Adrenal gland (tissue), 12 donors: ENCODE data around the gene SLC12A4. TPM values are rescaled to one million over a fixed set of nuclear protein-coding genes. Genes with fewer than 3 reads are reported as not detected.

ENCODE experiments used
- DNase-seq, 7 donors: peaks; one replicate each; pipeline ENCODE4 v3.0.0-alpha.2; 2019 to 2020
- H3K27ac ChIP-seq, 5 donors: fragments of 200-600 bp; sonication (generic) in 4 of 5; 1 replicate in 3 of 5; 2 replicates in 2 of 5; pipeline versions ENCODE4 v1.5.1 to v1.8.0; 2016 to 2020; ENCODE audit warnings: mild to moderate bottlenecking in 1 of 5
- H3K27me3 ChIP-seq: fragments of 200-600 bp; 2 replicates; pipeline ENCODE4 v1.8.0; 2021
- H3K36me3 ChIP-seq, 2 donors: fragments of 200-600 bp; replicated peaks in 1 of 2; 1 replicate in 1 of 2; 2 replicates in 1 of 2; pipeline versions ENCODE4 v1.5.1 to v1.8.0; 2018 to 2022
- H3K4me1 ChIP-seq, 2 donors: fragments of 200-600 bp; replicated peaks in 1 of 2; 1 replicate in 1 of 2; 2 replicates in 1 of 2; pipeline versions ENCODE4 v1.5.1 to v1.8.0; 2018 to 2021
- H3K4me3 ChIP-seq, 4 donors: fragments of 200-600 bp; sonication (generic) in 3 of 4; one replicate each; pipeline ENCODE4 v1.5.1; 2016 to 2018
- H3K9me3 ChIP-seq, 3 donors: fragments of 200-600 bp; sonication (generic) in 1 of 3; replicated peaks in 1 of 3; 1 replicate in 2 of 3; 2 replicates in 1 of 3; pipeline versions ENCODE4 v1.5.1 to v1.8.0; 2016 to 2021
- CTCF ChIP-seq, 6 experiments: fragments of 450-650 bp in 4 of 6; fragments of 200-600 bp in 2 of 6; sonication (generic) in 1 of 6; IDR thresholded peaks; 1 replicate in 5 of 6; 2 replicates in 1 of 6; pipeline versions ENCODE4 v1.5.1 to v1.8.0; 2016 to 2021; ENCODE audit warnings: antibody characterized with exemption in 6 of 6, mild to moderate bottlenecking in 2 of 6, moderate library complexity in 1 of 6
- POLR2A ChIP-seq, 2 donors: fragments of 450-650 bp; IDR thresholded peaks; one replicate each; pipeline ENCODE4 v1.6.1; 2017; ENCODE audit warnings: antibody characterized with exemption in 2 of 2, mild to moderate bottlenecking in 2 of 2, moderate library complexity in 1 of 2
- WGBS, 4 donors: extraction: QIAGEN DNeasy Blood & Tissue Kit in 2 of 4; methylation state at CpG; one replicate each; pipeline versions ENCODE4 v1.1.5 to v1.1.7; 2013 to 2017; 5-methylcytosine and 5-hydroxymethylcytosine counted together
- intact Hi-C, 2 donors: fragments of 100-400 bp; cut with DNase I; formaldehyde crosslinking; loops; one replicate each; pipeline versions ENCODE4 v1.14.1 to v1.15.0; 2022 to 2023
- polyA plus RNA-seq, 3 donors: library from polyadenylated mRNA; stranded (reverse); fragments of 200-250 nt in 2 of 3; fragments of 350-450 nt in 1 of 3; fragmentation: Illumina TruSeq in 1 of 3; extraction: RNeasy Lipid Tissue Mini Kit (QIAGEN cat#74804) in 1 of 3; gene quantifications; one replicate each; pipeline ENCODE4 v1.2.3, GENCODE V29; 2013 to 2014
- total RNA-seq, 9 donors: library from RNA; depleted of rRNA in 4 of 9; stranded (reverse); fragments of >200 nt in 4 of 9; fragments of 120-200 nt in 1 of 9; fragmentation: NEBNext Ultra II Directional in 1 of 9; extraction: Animal tissue kit (Norgen Biotek cat#: 25700) in 1 of 9; gene quantifications; one replicate each; pipeline versions ENCODE4 v1.1.0 to v1.2.4, GENCODE V29; 2013 to 2023
- donor health status: healthy with polysubstance abuse.
- donor health status: Bipolar disorder and iron deficiency.
- donor health status: DM: yes; HTN: yes; CAD: no.
- donor health status: DM: no; HTN: no; CAD: no.
- donor health status: DM: no; HTN: no; CAD: no.
- donor health status: DM: yes; HTN: yes; CAD: no.

Gene SLC12A4
- total and polyA plus RNA-seq, 12 donors: 15.4 to 111 (median 72.7) TPM

DNA sequence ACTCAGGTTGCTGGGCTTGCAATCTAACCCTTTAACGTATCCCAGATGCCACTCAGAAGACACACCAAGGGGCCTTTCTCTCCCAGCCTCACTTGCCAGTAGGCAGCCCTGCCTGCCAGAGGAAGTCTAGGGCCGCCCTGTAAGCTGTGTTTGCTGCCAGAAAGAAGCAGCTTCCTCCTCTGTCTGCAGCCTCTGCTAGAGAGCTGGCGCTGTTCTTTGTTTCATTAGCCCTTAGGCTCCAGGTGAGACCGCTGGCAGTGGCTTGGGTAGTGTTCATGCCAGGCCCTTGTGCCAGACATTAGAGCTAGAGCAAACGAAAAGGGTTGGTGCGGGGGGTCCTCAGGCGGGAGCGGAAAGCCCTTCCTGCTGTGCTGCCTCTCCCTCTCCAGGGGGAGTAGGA is 45.7 kb downstream of the SLC12A4 start:
- 79 to 87% (median 84%) methylated on average over 6 to 8 of the region's 8 CpGs for WGBS, 4 donors
- H3K9me3 ChIP-seq: no peaks in the 10 kb centered on the region
- peak overlapping the region in 2 of 5 donors; percentile 10 to 47 for H3K27ac ChIP-seq
- no peaks in the 10 kb centered on the region for H3K27me3 ChIP-seq
- TF ChIP-seq POLR2A (IDR thresholded peaks at IDR 0.05): no peak
- TF ChIP-seq CTCF (IDR thresholded peaks at IDR 0.05): no peak
- peaks cover 0 to 4% of the 10 kb centered on the region in 2 donors for H3K36me3 ChIP-seq
- intact Hi-C loops: loop anchor here (2.0 to 10.0 kb wide), 3 partner anchors 104 to 248 kb away; no protein-coding TSS in a partner anchor
- H3K4me1 ChIP-seq: peaks cover under 1 to 14% of the 10 kb centered on the region in 2 donors
- H3K4me3 ChIP-seq: no peak overlapping the region
- peak in 1 of 7 donors; percentile 64 for DNase-seq

DNA sequence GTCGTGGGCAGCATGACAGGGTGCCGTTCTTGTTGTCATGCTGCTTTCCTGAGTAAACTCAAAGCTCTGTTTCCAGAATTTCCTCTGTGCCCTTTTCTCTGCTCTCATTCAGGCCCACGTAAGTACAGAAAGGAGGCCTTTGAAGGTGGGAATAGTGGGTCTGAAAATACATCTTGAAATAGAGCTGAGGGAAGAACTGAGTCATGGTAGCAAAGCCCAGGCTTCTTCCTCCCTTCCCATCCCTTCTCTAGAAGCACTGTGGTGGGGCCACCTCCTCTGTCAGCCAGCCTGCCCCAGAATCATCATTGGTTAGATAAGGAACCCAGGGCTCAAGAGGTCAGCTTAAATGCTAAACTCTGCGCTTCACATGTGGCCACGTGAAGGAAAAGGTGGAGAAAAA is 46.2 kb downstream of the SLC12A4 start:
- H3K4me1 ChIP-seq: peaks cover 6 to 19% of the 10 kb centered on the region in 2 donors
- no peak for DNase-seq
- H3K4me3 ChIP-seq: no peak overlapping the region
- H3K27ac ChIP-seq: peak overlapping the region in 1 of 5 donors; percentile 47
- intact Hi-C loops: loop anchor here (2.0 to 10.0 kb wide), 3 partner anchors 103 to 247 kb away; no protein-coding TSS in a partner anchor
- TF ChIP-seq CTCF (IDR thresholded peaks at IDR 0.05): no peak
- no peak for TF ChIP-seq POLR2A (IDR thresholded peaks at IDR 0.05)
- no peaks in the 10 kb centered on the region for H3K27me3 ChIP-seq
- 81 to 88% (median 83%) methylated on average over 5 of the region's 5 CpGs for WGBS, 4 donors
- H3K36me3 ChIP-seq: no peaks in the 10 kb centered on the region
- no peaks in the 10 kb centered on the region for H3K9me3 ChIP-seq

DNA sequence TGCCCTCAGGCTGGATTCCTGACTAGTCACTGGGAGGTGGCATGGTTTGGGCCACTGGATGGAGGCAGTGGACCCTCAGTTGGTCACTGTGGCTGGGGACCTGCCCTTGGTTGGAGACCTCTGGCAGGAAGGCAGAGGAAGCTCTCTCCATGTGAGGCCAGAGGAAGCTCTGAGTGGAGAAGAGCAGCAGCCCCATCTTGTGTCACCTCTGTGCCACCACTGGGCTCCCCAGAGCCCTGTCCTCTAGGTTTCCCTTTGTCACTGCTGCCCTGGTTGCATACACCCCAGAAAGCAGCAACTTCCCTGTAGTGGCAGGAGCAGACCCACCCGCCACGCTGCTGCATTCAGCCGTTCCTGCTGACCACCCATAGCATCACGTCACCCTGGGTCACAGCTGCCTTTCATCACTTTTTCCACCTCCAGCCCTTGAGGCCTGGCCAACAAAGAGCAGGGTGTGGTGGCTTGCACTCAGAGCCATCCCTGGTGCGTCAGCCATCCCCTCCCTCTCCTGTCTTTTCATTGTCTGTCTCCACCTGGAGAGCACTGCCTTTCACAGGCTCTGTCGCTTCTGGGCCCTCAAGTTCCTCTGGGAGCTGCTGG is 48.7 kb downstream of the SLC12A4 start:
- H3K4me3 ChIP-seq: no peak overlapping the region
- no peaks in the 10 kb centered on the region for H3K36me3 ChIP-seq
- DNase-seq: no peak
- intact Hi-C loops: loop anchor here in 1 of 2 donors (10.0 kb wide), 2 partner anchors 105 to 245 kb away; no protein-coding TSS in a partner anchor
- no peaks in the 10 kb centered on the region for H3K27me3 ChIP-seq
- no peak for TF ChIP-seq CTCF (IDR thresholded peaks at IDR 0.05)
- no peak for TF ChIP-seq POLR2A (IDR thresholded peaks at IDR 0.05)
- peaks cover 9 to 15% of the 10 kb centered on the region in 2 donors for H3K4me1 ChIP-seq
- H3K9me3 ChIP-seq: no peaks in the 10 kb centered on the region
- WGBS, 4 donors: 66 to 88% (median 71%) methylated on average over 3 to 6 of the region's 6 CpGs
- H3K27ac ChIP-seq: peak overlapping the region in 1 of 5 donors; percentile 37

DNA sequence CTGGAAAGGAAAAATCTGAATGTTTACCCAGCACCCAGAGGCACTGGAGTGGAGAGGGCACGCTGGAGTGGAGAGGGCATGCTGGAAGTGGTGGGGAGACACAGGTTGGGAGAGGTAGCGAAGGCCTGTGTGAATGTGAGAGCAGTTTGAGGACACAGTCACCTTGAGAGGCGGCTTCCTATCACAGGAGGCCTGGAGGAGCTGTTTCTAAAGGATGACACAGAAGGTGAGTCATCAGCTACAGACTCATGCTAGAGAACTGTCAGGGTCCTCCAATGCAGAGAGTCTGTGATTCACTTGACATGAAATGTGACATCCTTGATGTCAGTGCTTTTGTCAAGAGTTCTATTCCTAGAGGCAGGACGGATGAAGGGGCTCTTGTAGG is 50.6 kb downstream of the SLC12A4 start:
- intact Hi-C loops: no loop called here
- WGBS, 4 donors: 36 to 58% (median 41%) methylated on average over 4 of the region's 4 CpGs
- peaks cover 9 to 15% of the 10 kb centered on the region in 2 donors for H3K4me1 ChIP-seq
- H3K27ac ChIP-seq: peak overlapping the region in 4 of 5 donors; percentile 33 to 85 (median 78)
- H3K4me3 ChIP-seq: no peak overlapping the region
- peak; percentile 72 to 89 (median 85) for DNase-seq
- H3K27me3 ChIP-seq: no peaks in the 10 kb centered on the region
- no peaks in the 10 kb centered on the region for H3K36me3 ChIP-seq
- H3K9me3 ChIP-seq: no peaks in the 10 kb centered on the region
- TF ChIP-seq CTCF (IDR thresholded peaks at IDR 0.05) (no peak), POLR2A (IDR thresholded peaks at IDR 0.05) (peak in 1 of 2 donors; percentile 47)
